HEK293 (cell line): ENCODE data around the gene PLXNA2.

Source experiments
- CTCF ChIP-seq: fragments of 450-650 bp; formaldehyde crosslinking; IDR thresholded peaks from 2 replicates; pipeline ENCODE4 v1.5.1; 2016; ENCODE audit warnings: missing biosample characterization, missing genetic modification characterization
- PATZ1 ChIP-seq: fragments of 450-650 bp; formaldehyde crosslinking; IDR thresholded peaks from 2 replicates; pipeline ENCODE4 v1.5.1; 2016; ENCODE audit warnings: missing biosample characterization, missing genetic modification characterization
- PRDM4 ChIP-seq: fragments of 450-650 bp; formaldehyde crosslinking; IDR thresholded peaks from 2 replicates; pipeline ENCODE4 v1.5.1; 2017; ENCODE audit warnings: missing biosample characterization, missing genetic modification characterization
- REST ChIP-seq: fragments of 450-650 bp; formaldehyde crosslinking; IDR thresholded peaks from 2 replicates; pipeline ENCODE4 v1.5.1; 2016; ENCODE audit warnings: missing biosample characterization, missing genetic modification characterization
- TCF7L2 ChIP-seq: IDR thresholded peaks from 2 replicates; pipeline ENCODE4 v1.6.1; 2011; ENCODE audit warnings: low read depth, mild to moderate bottlenecking, inconsistent platforms, low read length, moderate library complexity, borderline replicate concordance
- ZBTB21 ChIP-seq: fragments of 450-650 bp; formaldehyde crosslinking; IDR thresholded peaks from 2 replicates; pipeline ENCODE4 v1.5.1; 2017; ENCODE audit warnings: missing biosample characterization, missing genetic modification characterization
- ZBTB7A ChIP-seq: fragments of 450-650 bp; formaldehyde crosslinking; IDR thresholded peaks from 2 replicates; pipeline ENCODE4 v1.5.1; 2016; ENCODE audit warnings: low read depth, missing biosample characterization, missing genetic modification characterization
- ZNF311 ChIP-seq: fragments of 450-650 bp; formaldehyde crosslinking; IDR thresholded peaks from 2 replicates; pipeline ENCODE4 v1.5.1; 2017; ENCODE audit warnings: missing biosample characterization, missing genetic modification characterization, borderline replicate concordance
- ZNF324 ChIP-seq: fragments of 450-650 bp; formaldehyde crosslinking; IDR thresholded peaks from 2 replicates; pipeline ENCODE4 v1.5.1; 2016; ENCODE audit warnings: missing biosample characterization, missing genetic modification characterization
- ZNF561 ChIP-seq: fragments of 450-650 bp; IDR thresholded peaks from 2 replicates; pipeline ENCODE4 v1.5.1; 2018; ENCODE audit warnings: missing biosample characterization, missing genetic modification characterization, borderline replicate concordance
- ZNF596 ChIP-seq: fragments of 450-650 bp; IDR thresholded peaks from 2 replicates; pipeline ENCODE4 v1.5.0; 2018; ENCODE audit warnings: missing biosample characterization, mild to moderate bottlenecking, missing genetic modification characterization, moderate library complexity
- TF ChIP-seq, protein P1 (sequence below): fragments of 450-650 bp; formaldehyde crosslinking; IDR thresholded peaks from 2 replicates; pipeline ENCODE4 v1.5.1; 2016; ENCODE audit warnings: missing biosample characterization, missing genetic modification characterization, borderline replicate concordance
- TF ChIP-seq, protein P2 (sequence below): fragments of 450-650 bp; formaldehyde crosslinking; IDR thresholded peaks from 2 replicates; pipeline ENCODE4 v1.5.1; 2016; ENCODE audit warnings: missing biosample characterization, missing genetic modification characterization
- TF ChIP-seq, protein P3 (sequence below): fragments of 450-650 bp; formaldehyde crosslinking; IDR thresholded peaks from 2 replicates; pipeline ENCODE4 v1.5.1; 2016; ENCODE audit warnings: missing biosample characterization, missing genetic modification characterization

DNA sequence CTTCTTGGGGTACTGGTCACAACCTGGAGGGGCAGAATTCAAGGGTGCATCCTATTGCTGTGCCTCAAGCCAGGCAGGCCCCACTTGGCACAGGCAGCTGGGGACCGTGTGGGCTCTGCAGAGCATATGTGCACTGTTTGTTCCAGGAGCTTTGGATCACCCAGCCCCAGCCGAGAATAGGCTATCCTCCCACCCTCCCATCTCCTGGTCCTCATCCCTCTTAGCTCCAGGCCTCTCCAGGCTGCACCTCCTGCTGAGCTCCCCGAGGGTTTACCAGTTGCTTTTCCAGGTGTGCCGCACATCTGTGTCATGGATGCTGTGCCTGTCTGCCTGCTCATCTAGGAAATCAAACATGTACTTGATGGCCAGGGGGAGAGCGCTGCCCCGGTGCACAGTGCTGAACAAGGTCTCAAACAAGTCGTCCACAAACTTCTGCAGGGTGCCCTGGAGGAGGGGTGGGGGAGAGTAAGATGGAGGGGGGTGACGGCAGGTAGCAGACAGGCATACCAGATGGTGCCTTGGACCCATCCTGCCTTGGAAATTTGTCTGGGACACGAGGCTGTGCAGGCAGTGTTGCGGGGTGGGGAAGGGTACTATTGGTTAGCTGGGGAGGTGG, 212.8 kb downstream of the PLXNA2 start:
- no peak for TF ChIP-seq PRDM4 (tag by site-specific recombination)
- TF ChIP-seq, protein P1, sequence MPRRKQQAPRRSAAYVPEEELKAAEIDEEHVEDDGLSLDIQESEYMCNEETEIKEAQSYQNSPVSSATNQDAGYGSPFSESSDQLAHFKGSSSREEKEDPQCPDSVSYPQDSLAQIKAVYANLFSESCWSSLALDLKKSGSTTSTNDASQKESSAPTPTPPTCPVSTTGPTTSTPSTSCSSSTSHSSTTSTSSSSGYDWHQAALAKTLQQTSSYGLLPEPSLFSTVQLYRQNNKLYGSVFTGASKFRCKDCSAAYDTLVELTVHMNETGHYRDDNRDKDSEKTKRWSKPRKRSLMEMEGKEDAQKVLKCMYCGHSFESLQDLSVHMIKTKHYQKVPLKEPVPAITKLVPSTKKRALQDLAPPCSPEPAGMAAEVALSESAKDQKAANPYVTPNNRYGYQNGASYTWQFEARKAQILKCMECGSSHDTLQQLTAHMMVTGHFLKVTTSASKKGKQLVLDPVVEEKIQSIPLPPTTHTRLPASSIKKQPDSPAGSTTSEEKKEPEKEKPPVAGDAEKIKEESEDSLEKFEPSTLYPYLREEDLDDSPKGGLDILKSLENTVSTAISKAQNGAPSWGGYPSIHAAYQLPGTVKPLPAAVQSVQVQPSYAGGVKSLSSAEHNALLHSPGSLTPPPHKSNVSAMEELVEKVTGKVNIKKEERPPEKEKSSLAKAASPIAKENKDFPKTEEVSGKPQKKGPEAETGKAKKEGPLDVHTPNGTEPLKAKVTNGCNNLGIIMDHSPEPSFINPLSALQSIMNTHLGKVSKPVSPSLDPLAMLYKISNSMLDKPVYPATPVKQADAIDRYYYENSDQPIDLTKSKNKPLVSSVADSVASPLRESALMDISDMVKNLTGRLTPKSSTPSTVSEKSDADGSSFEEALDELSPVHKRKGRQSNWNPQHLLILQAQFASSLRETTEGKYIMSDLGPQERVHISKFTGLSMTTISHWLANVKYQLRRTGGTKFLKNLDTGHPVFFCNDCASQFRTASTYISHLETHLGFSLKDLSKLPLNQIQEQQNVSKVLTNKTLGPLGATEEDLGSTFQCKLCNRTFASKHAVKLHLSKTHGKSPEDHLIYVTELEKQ (tag by site-specific recombination): no peak
- TF ChIP-seq ZNF561: no peak
- no peak for TF ChIP-seq REST (tag by site-specific recombination)
- TF ChIP-seq ZNF324 (tag by site-specific recombination): no peak
- TF ChIP-seq CTCF (tag by site-specific recombination): no peak
- TF ChIP-seq, protein P2, sequence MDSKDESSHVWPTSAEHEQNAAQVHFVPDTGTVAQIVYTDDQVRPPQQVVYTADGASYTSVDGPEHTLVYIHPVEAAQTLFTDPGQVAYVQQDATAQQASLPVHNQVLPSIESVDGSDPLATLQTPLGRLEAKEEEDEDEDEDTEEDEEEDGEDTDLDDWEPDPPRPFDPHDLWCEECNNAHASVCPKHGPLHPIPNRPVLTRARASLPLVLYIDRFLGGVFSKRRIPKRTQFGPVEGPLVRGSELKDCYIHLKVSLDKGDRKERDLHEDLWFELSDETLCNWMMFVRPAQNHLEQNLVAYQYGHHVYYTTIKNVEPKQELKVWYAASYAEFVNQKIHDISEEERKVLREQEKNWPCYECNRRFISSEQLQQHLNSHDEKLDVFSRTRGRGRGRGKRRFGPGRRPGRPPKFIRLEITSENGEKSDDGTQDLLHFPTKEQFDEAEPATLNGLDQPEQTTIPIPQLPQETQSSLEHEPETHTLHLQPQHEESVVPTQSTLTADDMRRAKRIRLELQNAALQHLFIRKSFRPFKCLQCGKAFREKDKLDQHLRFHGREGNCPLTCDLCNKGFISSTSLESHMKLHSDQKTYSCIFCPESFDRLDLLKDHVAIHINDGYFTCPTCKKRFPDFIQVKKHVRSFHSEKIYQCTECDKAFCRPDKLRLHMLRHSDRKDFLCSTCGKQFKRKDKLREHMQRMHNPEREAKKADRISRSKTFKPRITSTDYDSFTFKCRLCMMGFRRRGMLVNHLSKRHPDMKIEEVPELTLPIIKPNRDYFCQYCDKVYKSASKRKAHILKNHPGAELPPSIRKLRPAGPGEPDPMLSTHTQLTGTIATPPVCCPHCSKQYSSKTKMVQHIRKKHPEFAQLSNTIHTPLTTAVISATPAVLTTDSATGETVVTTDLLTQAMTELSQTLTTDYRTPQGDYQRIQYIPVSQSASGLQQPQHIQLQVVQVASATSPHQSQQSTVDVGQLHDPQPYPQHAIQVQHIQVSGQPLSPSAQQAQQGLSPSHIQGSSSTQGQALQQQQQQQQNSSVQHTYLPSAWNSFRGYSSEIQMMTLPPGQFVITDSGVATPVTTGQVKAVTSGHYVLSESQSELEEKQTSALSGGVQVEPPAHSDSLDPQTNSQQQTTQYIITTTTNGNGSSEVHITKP (tag by site-specific recombination): no peak
- no peak for TF ChIP-seq ZNF596 (tag by site-specific recombination)
- TF ChIP-seq, protein P3, sequence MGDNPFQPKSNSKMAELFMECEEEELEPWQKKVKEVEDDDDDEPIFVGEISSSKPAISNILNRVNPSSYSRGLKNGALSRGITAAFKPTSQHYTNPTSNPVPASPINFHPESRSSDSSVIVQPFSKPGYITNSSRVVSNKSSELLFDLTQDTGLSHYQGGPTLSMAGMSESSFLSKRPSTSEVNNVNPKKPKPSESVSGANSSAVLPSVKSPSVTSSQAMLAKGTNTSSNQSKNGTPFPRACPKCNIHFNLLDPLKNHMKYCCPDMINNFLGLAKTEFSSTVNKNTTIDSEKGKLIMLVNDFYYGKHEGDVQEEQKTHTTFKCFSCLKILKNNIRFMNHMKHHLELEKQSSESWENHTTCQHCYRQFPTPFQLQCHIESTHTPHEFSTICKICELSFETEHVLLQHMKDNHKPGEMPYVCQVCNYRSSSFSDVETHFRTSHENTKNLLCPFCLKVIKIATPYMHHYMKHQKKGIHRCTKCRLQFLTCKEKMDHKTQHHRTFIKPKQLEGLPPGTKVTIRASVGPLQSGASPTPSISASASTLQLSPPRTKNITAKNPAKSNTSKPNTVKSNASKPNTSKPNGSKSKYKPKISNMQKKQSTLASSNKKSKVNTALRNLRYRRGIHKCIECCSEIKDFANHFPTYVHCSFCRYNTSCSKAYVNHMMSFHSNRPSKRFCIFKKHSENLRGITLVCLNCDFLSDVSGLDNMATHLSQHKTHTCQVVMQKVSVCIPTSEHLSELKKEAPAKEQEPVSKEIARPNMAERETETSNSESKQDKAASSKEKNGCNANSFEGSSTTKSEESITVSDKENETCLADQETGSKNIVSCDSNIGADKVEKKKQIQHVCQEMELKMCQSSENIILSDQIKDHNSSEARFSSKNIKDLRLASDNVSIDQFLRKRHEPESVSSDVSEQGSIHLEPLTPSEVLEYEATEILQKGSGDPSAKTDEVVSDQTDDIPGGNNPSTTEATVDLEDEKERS (tag by site-specific recombination): no peak
- TF ChIP-seq ZNF311: no peak
- TF ChIP-seq ZBTB21 (tag by site-specific recombination): no peak
- no peak for TF ChIP-seq TCF7L2
- TF ChIP-seq PATZ1 (tag by site-specific recombination): no peak
- no peak for TF ChIP-seq ZBTB7A (tag by site-specific recombination)
